SKM-1 (cell line): ENCODE measurements around the gene HOXC11.

Experiments used
- DNase-seq: peaks from one replicate; lab custom pipeline; 2025; ENCODE audit not compliant: unreplicated experiment; lab: John Stamatoyannopoulos, UW

The HOXC11 gene

DNA sequence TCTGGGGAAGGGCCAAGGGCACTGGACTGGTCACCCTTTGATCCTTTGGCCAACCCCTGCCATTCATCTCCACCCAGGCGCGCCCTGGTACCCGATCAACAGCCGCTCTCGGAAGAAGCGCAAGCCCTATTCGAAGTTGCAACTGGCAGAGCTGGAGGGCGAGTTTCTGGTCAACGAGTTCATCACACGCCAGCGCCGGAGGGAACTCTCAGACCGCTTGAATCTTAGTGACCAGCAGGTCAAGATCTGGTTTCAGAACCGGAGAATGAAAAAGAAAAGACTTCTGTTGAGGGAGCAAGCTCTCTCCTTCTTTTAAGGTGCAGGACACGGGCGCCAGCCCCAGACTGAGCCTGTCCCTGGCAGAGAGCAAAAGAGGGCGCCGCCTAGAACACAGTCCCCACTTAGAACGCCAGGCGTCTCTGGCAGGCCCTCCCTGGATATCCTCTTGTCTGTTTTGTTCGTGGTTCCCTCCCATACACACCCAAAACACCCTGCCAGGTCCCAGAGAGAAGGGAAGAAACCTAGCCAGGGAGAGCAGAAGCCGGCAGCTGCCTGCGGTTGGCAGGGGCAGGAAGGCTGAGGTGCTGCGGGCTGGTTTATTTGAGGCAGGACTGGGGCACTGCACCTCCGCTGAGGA lies 16.6 kb upstream of the HOXC11 start:
- DNase-seq, result no peak

- DNase-seq, result no peak
Measured at GRCh38 chr12:53956914-53957536, 15.9 kb upstream of the HOXC11 start.

- DNase-seq, result no peak
Measured at GRCh38 chr12:53958128-53958527, 14.8 kb upstream of the HOXC11 start.

DNA sequence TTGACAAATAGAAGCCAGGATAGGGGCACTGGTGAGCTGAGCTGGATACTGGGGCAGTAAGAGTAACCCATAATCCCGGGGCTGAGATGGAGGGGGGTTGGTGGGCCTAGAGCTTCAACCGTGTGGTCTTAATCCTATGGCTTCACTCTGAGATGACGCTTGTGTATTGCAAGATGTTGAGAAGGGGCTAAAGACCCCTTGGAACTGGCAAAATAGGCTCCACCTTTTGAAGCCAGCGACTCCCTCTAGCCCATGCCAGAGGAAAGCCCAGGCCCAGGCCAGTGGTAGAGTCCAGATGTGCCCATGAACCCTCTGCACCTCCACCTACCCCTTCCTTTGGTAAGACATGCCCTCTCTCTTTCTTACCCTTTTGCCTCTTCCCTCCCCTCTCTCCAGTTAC lies 13.6 kb upstream of the HOXC11 start:
- no peak for DNase-seq

DNA sequence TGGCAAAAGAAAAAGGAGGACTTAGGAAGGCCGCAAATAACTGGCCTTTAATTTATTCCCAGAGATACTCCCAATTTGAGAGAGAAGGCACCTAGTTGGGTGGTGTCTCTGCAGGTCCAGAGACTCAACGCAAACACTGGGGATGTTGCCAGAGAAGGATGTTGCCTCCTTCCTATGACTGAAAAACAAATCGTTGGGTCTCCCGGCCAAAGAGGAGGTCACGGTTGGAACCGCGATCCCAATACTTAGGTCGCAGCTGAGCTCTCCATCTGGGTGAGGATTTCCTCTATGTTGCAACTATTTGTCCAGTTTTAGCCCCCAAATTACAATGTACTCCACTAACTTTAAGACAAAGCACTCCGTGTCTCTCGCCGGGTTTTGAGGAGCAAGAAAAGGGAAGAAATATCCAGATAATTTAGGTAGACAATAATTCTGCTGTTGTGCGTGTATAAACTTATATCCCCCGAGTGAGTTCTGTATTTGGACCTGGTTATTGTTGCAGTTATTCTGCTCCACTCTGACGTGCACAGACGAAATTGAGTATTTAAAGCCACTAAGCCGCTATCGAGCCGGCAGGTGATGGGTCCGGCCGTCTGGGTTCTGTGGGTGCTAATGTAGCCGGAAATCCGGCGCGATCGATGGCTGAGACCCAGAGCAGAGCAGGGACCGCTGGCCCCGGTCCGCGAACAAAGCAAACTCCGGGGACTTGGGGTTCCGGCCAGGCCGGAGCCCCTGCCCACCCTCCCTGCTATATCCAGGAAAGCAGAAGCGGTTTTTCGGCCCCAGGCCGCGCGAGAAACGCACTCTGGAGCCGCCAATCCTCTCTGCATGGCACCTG lies 12.5 kb upstream of the HOXC11 start:
- DNase-seq, result no peak

- DNase-seq, result no peak
Measured at GRCh38 chr12:53961025-53961761, 11.7 kb upstream of the HOXC11 start.

- DNase-seq, result no peak
Measured at GRCh38 chr12:53963005-53963404, 9.9 kb upstream of the HOXC11 start.

- no peak for DNase-seq
Measured at GRCh38 chr12:53963434-53964314, 9.3 kb upstream of the HOXC11 start.

DNA sequence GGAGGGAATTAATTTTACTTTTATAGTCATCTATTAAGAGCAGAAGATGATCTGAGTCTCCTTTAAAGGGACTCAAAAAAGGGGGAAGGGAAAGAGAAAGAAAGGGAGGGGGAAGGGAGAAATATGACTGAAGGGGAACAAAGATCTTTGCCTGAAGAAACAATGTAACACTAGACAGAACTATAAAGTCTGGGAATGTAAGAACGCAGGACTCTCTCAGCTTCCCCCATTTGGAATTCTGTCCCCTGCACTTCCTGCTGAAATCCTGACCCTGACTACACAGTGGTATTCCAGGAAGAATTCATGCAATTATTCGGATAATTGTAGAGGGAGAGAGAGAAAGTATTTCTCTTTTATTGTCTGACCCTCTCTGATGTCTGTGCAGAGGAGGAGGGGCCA lies 8.6 kb upstream of the HOXC11 start:
- DNase-seq, result no peak

- DNase-seq, result no peak
Measured at GRCh38 chr12:53965281-53966084, 7.4 kb upstream of the HOXC11 start.

DNA sequence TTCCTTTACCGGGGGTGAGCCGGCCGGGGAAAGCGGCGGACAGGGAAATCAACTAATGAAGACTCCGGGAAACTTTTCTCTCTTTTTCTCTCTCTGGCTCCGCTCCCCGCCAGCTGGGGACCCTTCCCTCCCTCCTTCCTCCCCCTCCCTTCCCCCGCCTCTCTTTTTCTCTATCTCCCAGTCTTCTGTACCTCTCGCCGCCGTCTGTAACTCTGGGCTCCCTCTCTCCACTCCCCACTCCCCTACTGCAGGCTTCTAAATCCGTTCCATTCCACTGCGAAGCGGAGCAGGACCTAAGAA lies 6.9 kb upstream of the HOXC11 start:
- DNase-seq, result no peak

- DNase-seq, result no peak
Measured at GRCh38 chr12:53966385-53967133, 6.4 kb upstream of the HOXC11 start.

- no peak for DNase-seq
Measured at GRCh38 chr12:53967421-53967925, 5.5 kb upstream of the HOXC11 start.

- DNase-seq, result no peak
Measured at GRCh38 chr12:53968214-53969127, 4.5 kb upstream of the HOXC11 start.

- DNase-seq, result no peak
Measured at GRCh38 chr12:53969588-53970259, 3.2 kb upstream of the HOXC11 start.

DNA sequence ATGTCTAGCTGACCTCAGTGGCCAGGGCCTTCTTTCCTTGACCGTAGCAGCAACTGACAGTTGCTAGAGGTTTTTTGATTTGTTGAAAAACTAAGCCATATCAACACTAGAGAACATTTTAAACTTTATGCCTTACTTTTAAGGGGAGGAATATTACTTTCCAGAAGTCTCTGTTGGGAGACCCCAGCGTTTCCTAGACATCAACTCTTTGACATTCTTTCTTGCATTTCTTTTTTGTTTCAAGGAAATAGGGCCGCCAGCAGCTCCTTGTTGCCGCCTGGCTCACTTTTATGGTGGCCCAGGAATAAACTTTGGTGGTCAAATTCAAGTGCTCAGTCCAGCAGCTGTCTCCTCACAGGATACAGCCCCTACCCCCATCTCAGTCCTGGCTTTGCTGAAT lies 2.5 kb upstream of the HOXC11 start:
- DNase-seq, result no peak

- DNase-seq, result no peak
Measured at GRCh38 chr12:53971129-53971528, 1.8 kb upstream of the HOXC11 start.
